IMR-90 (cell line): Measurements from ENCODE around the gene FHAD1. TPM values are rescaled to one million over a fixed set of nuclear protein-coding genes. Genes with fewer than 3 reads are reported as not detected.

Experiments used
- ATAC-seq: fragments of 200-7000 bp; cut with Tn5 transposase; 2 replicates; pipeline ENCODE4 v1.9.1; 2020; ENCODE audit warnings: low read depth, mild to moderate bottlenecking, moderate library complexity
- BruUV-seq: library from RNA; stranded (reverse); fragments of 400-500 nt; replicated peaks from 2 replicates; lab custom pipeline; 2021; lab: Mats Ljungman, UMichigan
- CTCF ChIA-PET: fragments of 300-600 bp; formaldehyde crosslinking; extraction: SDS; loops from one replicate; lab custom pipeline; 2021; ENCODE audit warnings: antibody characterized with exemption; lab: Yijun Ruan, JAX
- POLR2A ChIA-PET: fragments of 300-600 bp; sonication (Branson Sonifier 250); formaldehyde crosslinking; loops from one replicate; lab custom pipeline; 2022; ENCODE audit warnings: antibody characterized with exemption; ENCODE audit not compliant: unreplicated experiment; lab: Charles Lee
- DNase-seq: peaks from one replicate; pipeline ENCODE4 v3.0.0; 2013
- H2AFZ ChIP-seq: replicated peaks from 2 replicates; pipeline ENCODE3; 2013; ENCODE audit warnings: low read length, mild to moderate bottlenecking; ENCODE audit not compliant: poor library complexity
- H2AK5ac ChIP-seq: 2 replicates; pipeline ENCODE4 v1.6.1; 2013; ENCODE audit warnings: low read depth, low read length, inconsistent platforms
- H2AK9ac ChIP-seq: replicated peaks from 2 replicates; pipeline ENCODE3; 2013; ENCODE audit warnings: mild to moderate bottlenecking, low read depth, low read length, moderate library complexity; ENCODE audit not compliant: poor library complexity
- H2BK120ac ChIP-seq: 2 replicates; pipeline ENCODE4 v1.6.1; 2013; ENCODE audit warnings: low read depth, low read length, inconsistent platforms
- H2BK15ac ChIP-seq: 3 replicates; pipeline ENCODE4 v1.6.1; 2013; ENCODE audit warnings: low read depth, low read length, inconsistent platforms
- H2BK20ac ChIP-seq: 2 replicates; pipeline ENCODE4 v1.6.1; 2013; ENCODE audit warnings: low read depth, mild to moderate bottlenecking, inconsistent platforms, low read length, moderate library complexity
- H2BK5ac ChIP-seq: 2 replicates; pipeline ENCODE4 v1.6.1; 2013; ENCODE audit warnings: mild to moderate bottlenecking, low read depth, low read length, inconsistent platforms; ENCODE audit not compliant: poor library complexity, severe bottlenecking
- H3K14ac ChIP-seq: replicated peaks from 2 replicates; pipeline ENCODE4 v1.6.1; 2013; ENCODE audit warnings: low read depth, low read length, inconsistent platforms
- H3K18ac ChIP-seq: 2 replicates; pipeline ENCODE4 v1.6.1; 2013; ENCODE audit warnings: low read depth, low read length, control low read depth
- H3K23ac ChIP-seq: 2 replicates; pipeline ENCODE4 v1.6.1; 2013; ENCODE audit warnings: low read depth, low read length, inconsistent platforms
- H3K27ac ChIP-seq: 2 replicates; pipeline ENCODE4 v1.5.1; 2013; ENCODE audit warnings: mild to moderate bottlenecking, control low read depth, low read length; ENCODE audit not compliant: insufficient read depth
- H3K27me3 ChIP-seq: 2 replicates; pipeline ENCODE4 v1.6.1; 2013; ENCODE audit warnings: low read length; ENCODE audit not compliant: control insufficient read depth, insufficient read depth
- H3K36me3 ChIP-seq: 2 replicates; pipeline ENCODE4 v1.6.1; 2013; ENCODE audit warnings: low read length, mixed read lengths; ENCODE audit not compliant: control insufficient read depth, insufficient read depth
- H3K4ac ChIP-seq: 2 replicates; pipeline ENCODE4 v1.6.1; 2013; ENCODE audit warnings: low read depth, low read length, inconsistent platforms
- H3K4me1 ChIP-seq: 2 replicates; pipeline ENCODE4 v1.6.1; 2013; ENCODE audit warnings: low read length, mixed read lengths; ENCODE audit not compliant: control insufficient read depth, insufficient read depth
- H3K4me2 ChIP-seq: 2 replicates; pipeline ENCODE4 v1.6.1; 2013; ENCODE audit warnings: low read depth, mild to moderate bottlenecking, control low read depth, low read length, moderate library complexity
- H3K4me3 ChIP-seq: 2 replicates; pipeline ENCODE4 v1.5.1; 2013; ENCODE audit warnings: low read depth, mild to moderate bottlenecking, control low read depth, low read length, moderate library complexity; ENCODE audit not compliant: insufficient read depth
- H3K56ac ChIP-seq: 2 replicates; pipeline ENCODE4 v1.6.1; 2013; ENCODE audit warnings: low read length, inconsistent platforms; ENCODE audit not compliant: insufficient read depth; ENCODE audit errors: extremely low read depth
- H3K79me1 ChIP-seq, 2 experiments: 2 replicates each; pipeline ENCODE4 v1.6.1; 2013; ENCODE audit warnings: low read length in 2 of 2, inconsistent platforms in 1 of 2, low read depth in 1 of 2
- H3K9ac ChIP-seq: 2 replicates; pipeline ENCODE4 v1.6.1; 2013; ENCODE audit warnings: low read depth, low read length, control low read depth
- H3K9me1 ChIP-seq: 2 replicates; pipeline ENCODE4 v1.6.1; 2013; ENCODE audit warnings: low read length, inconsistent platforms; ENCODE audit not compliant: insufficient read depth
- H3K9me3 ChIP-seq: 2 replicates; pipeline ENCODE4 v1.6.1; 2013; ENCODE audit warnings: low read length; ENCODE audit not compliant: control insufficient read depth, insufficient read depth
- H4K20me1 ChIP-seq: 2 replicates; pipeline ENCODE4 v1.6.1; 2013; ENCODE audit warnings: low read length, inconsistent platforms; ENCODE audit not compliant: insufficient read depth
- H4K5ac ChIP-seq: 2 replicates; pipeline ENCODE4 v1.6.1; 2013; ENCODE audit warnings: mild to moderate bottlenecking, low read depth, low read length, control low read depth
- H4K8ac ChIP-seq, 2 experiments: 2 replicates each; pipeline ENCODE4 v1.6.1; 2013; ENCODE audit warnings: low read depth in 2 of 2, low read length in 2 of 2, control low read depth in 1 of 2, inconsistent platforms in 1 of 2
- H4K91ac ChIP-seq: 2 replicates; pipeline ENCODE4 v1.6.1; 2013; ENCODE audit warnings: low read depth, low read length, inconsistent platforms; ENCODE audit not compliant: insufficient read depth
- BHLHE40 ChIP-seq: fragments of 150-350 bp; IDR thresholded peaks from 2 replicates; pipeline ENCODE4 v1.6.1; 2016; ENCODE audit warnings: mild to moderate bottlenecking, low read depth, low read length
- CEBPB ChIP-seq: IDR thresholded peaks from 2 replicates; pipeline ENCODE4 v1.6.1; 2012; ENCODE audit warnings: low read depth, low read length, improper control_type of control experiment
- CHD1 ChIP-seq: IDR thresholded peaks from 2 replicates; pipeline ENCODE4 v1.6.1; 2012; ENCODE audit warnings: low read depth, low read length, improper control_type of control experiment
- FOS ChIP-seq: fragments of 150-350 bp; IDR thresholded peaks from 2 replicates; pipeline ENCODE4 v1.6.1; 2016; ENCODE audit warnings: low read depth, low read length
- MAFK ChIP-seq: IDR thresholded peaks from 2 replicates; pipeline ENCODE4 v1.6.1; 2012; ENCODE audit warnings: low read depth, low read length, improper control_type of control experiment
- MAZ ChIP-seq: IDR thresholded peaks from 2 replicates; pipeline ENCODE4 v1.6.1; 2012; ENCODE audit warnings: low read depth, mild to moderate bottlenecking, low read length, improper control_type of control experiment, moderate library complexity, borderline replicate concordance
- MXI1 ChIP-seq: IDR thresholded peaks from 2 replicates; pipeline ENCODE4 v1.6.1; 2012; ENCODE audit warnings: low read depth, mild to moderate bottlenecking, low read length, moderate library complexity, borderline replicate concordance
- NFE2L2 ChIP-seq: fragments of 150-350 bp; IDR thresholded peaks from 2 replicates; pipeline ENCODE4 v1.6.1; 2016; ENCODE audit warnings: low read depth, mild to moderate bottlenecking, low read length
- POLR2A ChIP-seq: IDR thresholded peaks from 2 replicates; pipeline ENCODE4 v1.6.1; 2012; ENCODE audit warnings: mild to moderate bottlenecking, low read depth, low read length
- RAD21 ChIP-seq: IDR thresholded peaks from 2 replicates; pipeline ENCODE4 v1.6.1; 2012; ENCODE audit warnings: low read length, improper control_type of control experiment
- RCOR1 ChIP-seq: IDR thresholded peaks from 2 replicates; pipeline ENCODE4 v1.6.1; 2012; ENCODE audit warnings: mild to moderate bottlenecking, low read length, improper control_type of control experiment; ENCODE audit not compliant: insufficient replicate concordance
- RFX5 ChIP-seq: IDR thresholded peaks from 2 replicates; pipeline ENCODE4 v1.8.0; 2012; ENCODE audit warnings: low read depth, mild to moderate bottlenecking, low read length, moderate library complexity
- SMC3 ChIP-seq: fragments of 150-350 bp; IDR thresholded peaks from 2 replicates; pipeline ENCODE4 v1.6.1; 2016; ENCODE audit warnings: low read depth, mild to moderate bottlenecking, antibody characterized with exemption, low read length, moderate library complexity
- WGBS, 2 experiments: methylation state at CpG; one replicate each; pipeline versions ENCODE4 v1.1.5 to v1.1.7; 2013; ENCODE audit warnings: missing lambda C conversion rate in 2 of 2; ENCODE audit not compliant: insufficient read length in 1 of 2; ENCODE audit errors: extremely low coverage in 2 of 2; 5-methylcytosine and 5-hydroxymethylcytosine counted together
- dilution Hi-C: fragments of 300-500 bp; cut with HindIII; formaldehyde crosslinking; loops from one replicate; pipeline ENCODE4 v1.14.3; 2018; ENCODE audit warnings: low sequenced_read_pairs; ENCODE audit not compliant: unreplicated experiment
- in situ Hi-C: fragments of 300-500 bp; cut with MboI; formaldehyde crosslinking; loops from 3 replicates; pipeline ENCODE4 v1.14.3; 2019; ENCODE audit warnings: low sequenced_read_pairs, inconsistent platforms, mixed read lengths
- intact Hi-C: fragments of 100-400 bp; cut with micrococcal nuclease; formaldehyde crosslinking; loops from 2 replicates; pipeline ENCODE4 v1.10.0; 2022
- polyA plus RNA-seq, 3 experiments: library from polyadenylated mRNA; depleted of rRNA; stranded (reverse); fragments of >200 nt; gene quantifications; 2 replicates each; pipeline ENCODE4 v1.2.3, GENCODE V29; 2012; ENCODE audit warnings: low replicate concordance in 1 of 3
- total RNA-seq: library from RNA; depleted of rRNA; stranded (reverse); fragments of >200 nt; gene quantifications from 2 replicates; pipeline ENCODE4 v1.2.3, GENCODE V29; 2012
- TF ChIP-seq, protein P1 (sequence below): conservative IDR thresholded peaks from 2 replicates; pipeline ENCODE4 v1.5.1; 2012; ENCODE audit warnings: mild to moderate bottlenecking, low read depth, low read length, improper control_type of control experiment
- TF ChIP-seq, protein P2 (sequence below): fragments of 150-350 bp; IDR thresholded peaks from 2 replicates; pipeline ENCODE4 v1.6.1; 2017; ENCODE audit warnings: mild to moderate bottlenecking, antibody characterized with exemption, low read length, low read depth
- TF ChIP-seq, protein P3 (sequence below): fragments of 150-350 bp; IDR thresholded peaks from 2 replicates; pipeline ENCODE4 v1.6.1; 2016; ENCODE audit warnings: low read depth, mild to moderate bottlenecking, low read length, moderate library complexity, borderline replicate concordance

Gene FHAD1
- total and polyA plus RNA-seq, 2 of the 4 experiments (the other 2 are of a cell fraction): not detected

DNA sequence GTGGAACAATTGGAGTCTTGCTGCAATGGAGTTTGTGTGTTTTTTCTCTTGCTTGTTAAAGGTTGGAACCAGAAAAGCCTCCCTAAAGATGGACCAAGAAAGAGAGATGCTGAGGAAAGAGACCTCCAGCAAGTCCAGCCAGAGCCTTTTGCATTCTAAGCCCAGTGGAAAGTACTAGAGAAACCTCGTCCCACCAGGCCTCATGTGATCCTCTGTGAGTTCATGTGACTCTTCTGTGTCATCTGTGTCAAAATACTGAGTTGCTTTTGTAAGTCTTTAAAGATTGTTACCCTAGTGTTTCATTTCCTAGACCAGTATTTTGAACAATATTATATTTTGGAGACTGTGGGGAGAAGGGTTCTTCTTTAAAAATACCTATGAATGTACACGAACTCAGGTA lies 150.2 kb downstream of the FHAD1 start:
- H2AFZ ChIP-seq: no peak overlapping the region
- H3K9ac ChIP-seq: no peak overlapping the region
- H3K4ac ChIP-seq: no peak overlapping the region
- H4K8ac ChIP-seq: no peak overlapping the region
- no peak overlapping the region for H4K91ac ChIP-seq
- no TSS peak for BruUV-seq
- intact Hi-C loops (no loop called here), in situ Hi-C loops (no loop called here), dilution Hi-C loops (no loop called here)
- H3K9me3 ChIP-seq: peaks cover 7% of the 10 kb centered on the region
- H3K36me3 ChIP-seq: no peaks in the 10 kb centered on the region
- no peak overlapping the region for H2AK9ac ChIP-seq
- H3K23ac ChIP-seq: no peak overlapping the region
- CTCF ChIA-PET: no interaction called here
- H3K9me1 ChIP-seq: no peaks in the 10 kb centered on the region
- no peak overlapping the region for H2BK120ac ChIP-seq
- TF ChIP-seq CHD1 (no peak), CEBPB (no peak), RCOR1 (no peak), MAFK (no peak), POLR2A (no peak), SMC3 (no peak), FOS (no peak), RAD21 (no peak), RFX5 (no peak), MAZ (no peak), BHLHE40 (no peak), MXI1 (no peak), NFE2L2 (no peak)
- TF ChIP-seq, protein P1, sequence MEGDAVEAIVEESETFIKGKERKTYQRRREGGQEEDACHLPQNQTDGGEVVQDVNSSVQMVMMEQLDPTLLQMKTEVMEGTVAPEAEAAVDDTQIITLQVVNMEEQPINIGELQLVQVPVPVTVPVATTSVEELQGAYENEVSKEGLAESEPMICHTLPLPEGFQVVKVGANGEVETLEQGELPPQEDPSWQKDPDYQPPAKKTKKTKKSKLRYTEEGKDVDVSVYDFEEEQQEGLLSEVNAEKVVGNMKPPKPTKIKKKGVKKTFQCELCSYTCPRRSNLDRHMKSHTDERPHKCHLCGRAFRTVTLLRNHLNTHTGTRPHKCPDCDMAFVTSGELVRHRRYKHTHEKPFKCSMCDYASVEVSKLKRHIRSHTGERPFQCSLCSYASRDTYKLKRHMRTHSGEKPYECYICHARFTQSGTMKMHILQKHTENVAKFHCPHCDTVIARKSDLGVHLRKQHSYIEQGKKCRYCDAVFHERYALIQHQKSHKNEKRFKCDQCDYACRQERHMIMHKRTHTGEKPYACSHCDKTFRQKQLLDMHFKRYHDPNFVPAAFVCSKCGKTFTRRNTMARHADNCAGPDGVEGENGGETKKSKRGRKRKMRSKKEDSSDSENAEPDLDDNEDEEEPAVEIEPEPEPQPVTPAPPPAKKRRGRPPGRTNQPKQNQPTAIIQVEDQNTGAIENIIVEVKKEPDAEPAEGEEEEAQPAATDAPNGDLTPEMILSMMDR: no peak
- TF ChIP-seq, protein P2, sequence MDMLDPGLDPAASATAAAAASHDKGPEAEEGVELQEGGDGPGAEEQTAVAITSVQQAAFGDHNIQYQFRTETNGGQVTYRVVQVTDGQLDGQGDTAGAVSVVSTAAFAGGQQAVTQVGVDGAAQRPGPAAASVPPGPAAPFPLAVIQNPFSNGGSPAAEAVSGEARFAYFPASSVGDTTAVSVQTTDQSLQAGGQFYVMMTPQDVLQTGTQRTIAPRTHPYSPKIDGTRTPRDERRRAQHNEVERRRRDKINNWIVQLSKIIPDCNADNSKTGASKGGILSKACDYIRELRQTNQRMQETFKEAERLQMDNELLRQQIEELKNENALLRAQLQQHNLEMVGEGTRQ: no peak
- TF ChIP-seq, protein P3, sequence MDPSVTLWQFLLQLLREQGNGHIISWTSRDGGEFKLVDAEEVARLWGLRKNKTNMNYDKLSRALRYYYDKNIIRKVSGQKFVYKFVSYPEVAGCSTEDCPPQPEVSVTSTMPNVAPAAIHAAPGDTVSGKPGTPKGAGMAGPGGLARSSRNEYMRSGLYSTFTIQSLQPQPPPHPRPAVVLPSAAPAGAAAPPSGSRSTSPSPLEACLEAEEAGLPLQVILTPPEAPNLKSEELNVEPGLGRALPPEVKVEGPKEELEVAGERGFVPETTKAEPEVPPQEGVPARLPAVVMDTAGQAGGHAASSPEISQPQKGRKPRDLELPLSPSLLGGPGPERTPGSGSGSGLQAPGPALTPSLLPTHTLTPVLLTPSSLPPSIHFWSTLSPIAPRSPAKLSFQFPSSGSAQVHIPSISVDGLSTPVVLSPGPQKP: no peak
- no peak overlapping the region for H2AK5ac ChIP-seq
- H3K56ac ChIP-seq: no peak overlapping the region
- POLR2A ChIA-PET: no interaction called here
- H4K5ac ChIP-seq: no peak overlapping the region
- H3K4me3 ChIP-seq: no peak overlapping the region
- WGBS, 2 experiments: no CpG with 5 or more reads among the region's 2 CpGs
- H3K27me3 ChIP-seq: peaks cover 9% of the 10 kb centered on the region
- H3K14ac ChIP-seq: no peak overlapping the region
- H2BK20ac ChIP-seq: no peak overlapping the region
- H3K18ac ChIP-seq: no peak overlapping the region
- H3K79me1 ChIP-seq: no peaks in the 10 kb centered on the region
- no peak overlapping the region for H3K4me2 ChIP-seq
- H2BK5ac ChIP-seq: no peak overlapping the region
- H4K20me1 ChIP-seq: no peaks in the 10 kb centered on the region
- H3K27ac ChIP-seq: no peak overlapping the region
- ATAC-seq: no peak
- H2BK15ac ChIP-seq: no peak overlapping the region
- H3K4me1 ChIP-seq: no peaks in the 10 kb centered on the region
- DNase-seq: no peak
